LNCAP (cell line): Measurements from ENCODE around the gene LRGUK.

Experiments used
- CTCF ChIP-seq: fragments of 450-650 bp; IDR thresholded peaks from 2 replicates; pipeline ENCODE4 v1.5.1; 2017; ENCODE audit warnings: mild to moderate bottlenecking

LRGUK gene

GRCh38 chr7:134212576-134213546 lies 85.7 kb downstream of the LRGUK start:
- TF ChIP-seq CTCF: no peak

DNA sequence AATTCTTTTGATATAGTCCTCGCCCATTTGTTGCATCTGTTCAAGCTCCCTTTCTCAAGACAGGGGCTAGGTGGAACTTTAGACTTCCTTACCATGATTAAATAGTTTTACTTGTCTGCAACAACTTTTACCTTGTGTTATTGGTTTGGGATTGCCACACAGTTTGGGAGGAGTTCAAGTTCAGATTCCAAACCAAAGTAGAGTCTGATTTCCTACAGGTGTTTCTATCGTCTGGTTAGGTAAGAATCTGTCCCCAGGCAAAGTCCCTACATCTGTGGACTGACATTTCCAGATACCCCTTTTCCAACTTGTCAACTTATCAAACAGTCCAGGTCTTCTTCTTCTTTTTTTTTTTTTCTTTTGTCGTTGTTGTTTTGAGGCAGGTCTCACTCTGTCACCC lies 93.1 kb downstream of the LRGUK start:
- TF ChIP-seq CTCF: no peak

- TF ChIP-seq CTCF: no peak
Observed at GRCh38 chr7:134234216-134234615, 107.1 kb downstream of the LRGUK start.

DNA sequence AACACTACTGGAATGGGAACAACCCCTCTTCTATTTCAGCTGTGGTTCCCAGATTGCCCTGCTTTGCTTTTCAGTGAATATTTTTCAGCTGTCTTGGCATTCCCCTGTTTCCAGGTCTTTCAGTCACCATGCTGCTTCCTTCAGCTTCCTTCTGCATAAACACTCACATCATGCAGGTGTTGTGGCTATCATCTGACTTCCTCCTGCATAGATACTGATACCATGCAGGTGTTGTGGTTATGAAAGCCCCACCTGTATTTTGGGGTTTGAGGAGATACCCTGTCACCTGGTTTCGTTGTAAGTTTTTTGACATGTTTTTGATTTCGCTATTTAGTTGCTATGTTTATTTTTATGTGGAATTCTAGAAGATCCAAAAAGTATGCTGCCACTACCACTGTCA lies 118.1 kb downstream of the LRGUK start:
- TF ChIP-seq CTCF: no peak

DNA sequence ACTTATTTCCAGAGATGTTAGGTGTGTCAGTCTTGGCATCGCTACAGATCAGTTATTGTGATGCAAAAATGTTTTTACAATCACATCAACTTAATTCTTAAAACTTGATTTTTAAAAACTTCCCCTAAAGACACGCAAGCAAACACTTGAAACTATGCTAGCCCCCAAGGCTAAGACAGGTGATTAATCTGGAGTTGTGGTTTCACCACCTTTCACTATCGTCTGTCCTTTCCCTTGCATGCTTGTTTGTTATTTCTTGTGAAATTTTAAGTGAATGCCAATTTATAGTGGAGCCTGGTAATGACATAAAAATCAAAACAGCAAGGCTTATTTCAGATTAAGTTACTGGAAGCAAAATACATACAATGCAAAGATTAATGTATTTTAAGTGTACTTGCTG lies 119.2 kb downstream of the LRGUK start:
- TF ChIP-seq CTCF: no peak

GRCh38 chr7:134246761-134247160 lies 119.6 kb downstream of the LRGUK start:
- TF ChIP-seq CTCF: no peak

DNA sequence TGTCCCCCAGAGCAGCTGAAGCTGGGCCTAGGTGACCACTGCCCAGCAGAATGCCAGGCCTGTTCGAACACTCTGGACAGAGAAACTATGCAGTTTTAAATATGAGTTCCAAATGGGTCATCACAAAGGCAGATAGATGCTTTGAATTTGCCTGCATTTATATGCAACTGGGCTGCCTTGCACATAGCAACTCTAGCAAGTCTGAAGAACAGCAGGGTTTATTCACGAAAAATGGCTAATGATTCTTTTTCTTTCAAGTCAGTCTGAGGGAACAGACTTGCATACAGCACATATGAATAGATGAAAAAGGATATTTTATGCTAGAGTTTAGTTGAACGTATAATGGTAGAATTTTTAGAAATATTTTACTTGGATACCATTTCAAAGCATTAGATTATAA lies 121.1 kb downstream of the LRGUK start:
- TF ChIP-seq CTCF: no peak
